Globus pallidus (tissue), 1 donor: ENCODE data around the gene TREML1.
"Not testable (repeated sequence)": the region's sequence is repeated elsewhere in the genome, so short reads cannot be mapped to it uniquely, and the experiment has no call there.

Experiments
- DNase-seq: peaks from one replicate; pipeline ENCODE4 v3.0.0-alpha.2; 2015; ENCODE audit warnings: low spot score

Gene TREML1, protein sequence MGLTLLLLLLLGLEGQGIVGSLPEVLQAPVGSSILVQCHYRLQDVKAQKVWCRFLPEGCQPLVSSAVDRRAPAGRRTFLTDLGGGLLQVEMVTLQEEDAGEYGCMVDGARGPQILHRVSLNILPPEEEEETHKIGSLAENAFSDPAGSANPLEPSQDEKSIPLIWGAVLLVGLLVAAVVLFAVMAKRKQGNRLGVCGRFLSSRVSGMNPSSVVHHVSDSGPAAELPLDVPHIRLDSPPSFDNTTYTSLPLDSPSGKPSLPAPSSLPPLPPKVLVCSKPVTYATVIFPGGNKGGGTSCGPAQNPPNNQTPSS

DNA sequence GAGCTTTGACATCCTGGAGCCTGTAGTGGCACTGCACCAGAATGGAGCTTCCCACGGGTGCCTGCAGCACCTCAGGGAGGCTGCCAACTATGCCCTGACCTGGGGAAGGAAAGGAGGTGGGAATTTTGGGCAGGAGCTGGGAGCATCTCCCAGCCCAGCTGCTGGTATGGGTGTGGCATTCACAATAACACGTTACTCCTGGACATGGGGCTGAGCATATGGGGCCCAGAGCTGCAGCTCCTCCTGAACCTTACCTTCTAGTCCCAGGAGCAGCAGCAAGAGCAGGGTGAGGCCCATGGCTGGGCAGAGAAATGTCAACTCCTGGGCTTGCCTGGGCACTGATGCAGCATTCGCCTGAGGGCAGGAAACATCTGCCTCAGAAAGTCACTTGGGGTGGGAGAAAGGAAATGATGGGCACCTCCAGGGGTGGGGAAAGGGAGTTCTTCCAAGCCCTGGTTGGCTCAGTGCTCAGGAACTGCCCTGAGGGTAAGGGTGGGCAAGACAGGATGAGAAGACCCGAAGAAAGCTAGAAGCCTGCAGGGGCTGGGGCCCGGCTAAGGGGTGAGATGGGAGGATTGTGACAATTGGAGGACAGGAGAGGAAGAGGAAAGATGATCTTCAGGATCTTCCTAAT lies at the start of gene TREML1:
Gene TREML1 (minus strand): TSS at position 356 of the 634 bp plus-strand sequence. CDS start 59 bp downstream, at position 297.
- no peak for DNase-seq

GRCh38 chr6:41201764-41202173 lies 47.6 kb upstream of the TREML1 start:
- DNase-seq = no peak

DNA sequence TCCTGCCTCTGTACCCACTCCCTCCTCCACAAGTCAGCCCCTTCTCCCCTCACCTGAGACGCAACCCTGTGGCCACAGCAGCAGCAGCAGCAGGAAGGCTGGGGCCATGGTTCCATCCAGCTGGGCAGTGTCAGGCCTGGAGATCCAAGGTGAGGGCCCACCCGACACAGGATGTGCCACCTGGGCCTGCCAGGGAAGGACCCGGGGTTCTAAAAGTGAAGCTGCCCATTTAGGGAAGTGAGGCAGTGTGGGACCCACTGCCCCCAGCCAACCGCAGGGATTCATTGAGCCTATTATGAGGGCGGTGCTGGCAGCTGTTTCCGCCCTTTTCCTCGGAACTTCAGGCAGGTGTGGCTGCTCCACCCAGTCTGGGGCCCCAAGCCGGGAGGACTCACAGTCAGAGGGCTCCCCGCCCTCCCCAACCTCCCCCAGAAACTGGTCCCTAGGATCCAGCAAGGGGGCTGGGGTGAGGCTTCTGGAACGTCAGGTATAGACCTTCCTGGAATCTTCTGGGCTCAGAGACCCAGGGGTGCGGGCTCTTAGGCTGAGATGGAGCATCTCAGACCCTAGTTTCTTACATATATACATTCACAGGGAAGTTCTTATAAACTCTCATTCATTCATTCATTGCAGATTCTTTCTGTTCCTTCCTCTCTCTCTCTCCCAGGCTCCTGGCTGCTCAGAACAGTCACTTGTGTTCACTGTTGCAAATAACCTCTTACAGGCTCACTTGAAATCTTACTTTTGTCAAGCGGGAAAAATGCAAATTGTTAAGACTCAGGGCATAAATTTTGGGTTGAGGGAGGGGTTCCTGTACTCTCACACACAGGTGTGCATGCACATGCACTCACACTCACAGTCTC lies 47.0 kb upstream of the TREML1 start, which contains the start of gene TREML2:
Gene TREML2 (minus strand): TSS at position 249 of the 863 bp plus-strand sequence. CDS start 141 bp downstream, at position 108.
- no peak for DNase-seq

GRCh38 chr6:41200296-41200900 lies 46.3 kb upstream of the TREML1 start:
- DNase-seq = no peak

- no peak for DNase-seq
These were observed 45.6 kb upstream of the TREML1 start for GRCh38 chr6:41199552-41200246.

GRCh38 chr6:41197234-41197633 lies 43.1 kb upstream of the TREML1 start:
- DNase-seq = no peak

GRCh38 chr6:41194386-41194785 lies 40.2 kb upstream of the TREML1 start:
- DNase-seq = no peak

DNA sequence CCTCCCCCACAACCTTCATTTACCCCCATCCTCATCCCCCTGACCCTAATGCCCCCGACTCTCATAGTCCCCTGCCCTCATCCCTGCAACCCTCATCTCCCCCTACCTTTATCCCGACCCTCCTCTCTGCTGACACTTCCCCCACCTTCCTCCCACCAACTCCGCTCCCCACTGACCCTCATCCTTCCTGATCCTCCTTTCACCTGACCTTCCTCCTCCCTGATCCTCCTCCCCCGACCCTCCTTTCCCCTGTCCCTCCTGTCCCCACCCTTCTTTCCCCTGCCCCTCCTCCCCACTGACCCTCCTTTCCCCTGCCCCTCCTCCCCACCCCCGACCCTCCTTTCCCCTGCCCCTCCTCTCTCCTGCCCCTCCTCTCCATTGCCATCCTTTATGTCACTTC lies 39.7 kb upstream of the TREML1 start:
- DNase-seq = no peak

- DNase-seq = no peak
These were observed 39.1 kb upstream of the TREML1 start for GRCh38 chr6:41193171-41193734.

GRCh38 chr6:41191569-41191968 lies 37.4 kb upstream of the TREML1 start:
- DNase-seq = no peak

DNA sequence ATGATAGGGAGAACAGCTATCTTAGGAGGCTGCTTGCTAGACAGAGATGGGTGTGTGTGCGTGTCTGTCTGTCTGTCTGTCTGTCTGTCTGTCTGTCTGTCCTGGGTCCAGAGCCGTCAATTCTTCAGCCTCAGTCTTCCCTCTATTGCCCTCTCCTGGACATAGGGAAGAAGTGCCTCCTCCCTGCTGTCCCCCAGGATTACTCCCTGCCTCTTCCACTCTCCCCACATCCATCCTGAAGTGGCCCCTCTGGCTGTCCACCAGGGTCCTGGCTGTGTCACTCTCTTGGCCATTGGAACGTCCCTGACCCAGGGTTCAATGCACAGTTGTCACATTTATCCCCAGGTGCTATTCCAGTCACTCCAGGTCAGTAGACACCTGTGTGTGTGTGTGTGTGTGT lies 36.6 kb upstream of the TREML1 start:
- no peak for DNase-seq

DNA sequence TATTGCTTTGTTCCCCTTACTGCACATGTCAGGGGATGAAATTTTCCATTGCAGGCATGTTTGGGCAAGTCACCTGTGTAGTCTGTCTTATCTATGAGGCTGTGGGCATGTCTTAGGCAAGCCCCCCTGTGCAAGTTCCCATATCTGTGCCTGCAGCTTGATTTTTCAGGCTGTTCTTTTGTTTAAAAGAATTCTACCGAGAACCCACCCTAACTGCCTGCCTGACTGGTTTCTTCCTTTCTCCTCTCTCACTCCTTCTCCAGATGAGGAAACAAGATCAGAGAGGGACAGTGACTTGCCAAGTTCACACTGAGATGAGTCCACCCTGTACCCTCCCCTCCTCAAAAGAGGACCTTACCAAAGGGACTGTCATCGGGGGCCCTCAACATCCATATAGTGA lies 35.8 kb upstream of the TREML1 start:
- DNase-seq = no peak

DNA sequence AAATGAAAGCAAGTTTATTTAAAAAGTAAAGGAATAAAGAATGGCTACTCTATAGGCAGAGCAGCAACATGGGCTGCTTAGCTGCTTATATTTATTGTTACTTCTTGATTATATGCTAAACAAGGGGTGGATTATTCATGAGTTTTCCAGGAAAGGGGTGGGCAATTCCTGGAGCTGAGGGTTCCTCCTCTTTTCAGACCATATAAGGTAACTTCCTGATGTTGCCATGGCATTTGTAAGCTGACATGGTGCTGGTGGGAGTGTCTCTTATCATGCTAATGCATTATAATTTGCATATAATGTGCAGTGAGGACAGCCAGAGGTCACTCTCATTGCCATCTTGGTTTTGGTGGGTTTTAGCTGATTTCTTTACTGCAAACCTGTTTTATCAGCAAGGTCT lies 34.9 kb upstream of the TREML1 start:
- not testable (repeated sequence) for DNase-seq

DNA sequence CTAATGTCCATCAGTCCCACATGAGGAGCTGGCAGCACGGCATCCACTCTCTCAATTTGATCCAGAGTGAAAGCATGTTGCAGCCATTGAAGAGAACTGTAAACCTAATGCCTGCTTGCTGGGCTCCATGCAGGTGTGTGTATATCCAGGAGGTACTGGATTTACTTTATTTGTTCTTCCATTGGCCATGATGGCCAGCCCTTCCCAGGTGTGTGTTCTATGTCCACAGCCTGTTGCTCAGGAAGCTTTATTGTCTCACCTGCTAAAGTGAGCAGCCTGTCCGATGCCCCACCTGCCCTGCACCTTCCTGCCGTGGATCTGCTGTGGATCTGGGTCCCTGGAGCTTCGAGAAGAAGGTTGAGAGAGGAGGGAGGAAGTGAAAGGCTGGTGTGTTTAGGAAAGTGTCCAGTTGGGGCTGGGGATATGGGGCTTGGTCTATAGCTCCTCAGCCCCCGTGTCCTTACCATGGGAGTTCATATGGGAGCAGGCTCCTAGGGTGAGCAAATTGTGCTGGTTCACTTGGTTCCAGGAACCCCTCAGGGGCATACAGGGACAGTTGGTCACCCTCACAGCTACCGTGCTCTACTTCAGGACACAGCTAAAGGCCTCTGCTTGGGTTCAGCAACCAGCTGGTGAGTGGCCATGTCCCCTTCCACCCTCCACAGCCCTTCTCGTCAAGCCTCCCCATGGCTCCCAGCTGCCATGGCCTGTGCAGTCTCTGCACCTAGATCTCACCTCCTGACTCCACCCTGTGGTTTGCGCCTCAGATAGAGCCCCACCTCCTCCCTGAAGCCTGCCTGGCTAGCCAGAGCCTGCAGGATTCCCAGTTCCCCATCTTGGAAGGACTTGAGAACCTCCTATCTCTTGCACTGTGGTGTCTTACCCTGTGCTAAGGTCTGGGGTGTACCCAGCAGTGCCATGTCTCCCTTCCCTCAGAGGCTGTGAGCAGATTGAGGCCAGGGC lies 34.1 kb upstream of the TREML1 start:
- DNase-seq = no peak

DNA sequence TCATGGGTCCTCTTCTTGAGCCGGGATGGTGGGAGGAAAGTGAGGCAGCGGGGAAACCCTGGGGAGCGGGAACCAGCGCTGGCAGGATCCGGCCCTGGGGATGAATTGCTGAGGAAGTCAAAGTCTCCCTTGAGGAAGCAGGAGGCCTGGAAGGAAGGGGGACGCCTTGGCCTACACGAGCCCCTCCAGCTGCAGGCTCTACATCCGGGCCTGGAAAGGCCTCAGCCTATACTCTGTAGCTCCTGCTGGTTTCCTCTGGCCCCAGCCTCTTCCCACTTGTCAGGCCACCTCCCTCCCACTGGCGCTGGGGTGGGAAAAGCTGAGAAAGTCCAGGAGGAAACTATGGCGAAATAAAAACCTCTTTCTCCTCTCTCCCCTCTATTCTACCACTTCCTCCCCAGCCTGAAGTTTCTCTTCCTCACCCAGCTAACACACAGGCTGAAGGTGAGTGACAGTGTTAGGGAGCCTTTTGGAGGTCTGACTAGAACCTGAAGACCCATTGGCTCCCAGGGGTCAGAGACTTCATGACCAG lies 31.9 kb upstream of the TREML1 start:
- no peak for DNase-seq

- DNase-seq = no peak
These were observed 30.6 kb upstream of the TREML1 start for GRCh38 chr6:41184761-41185160.

DNA sequence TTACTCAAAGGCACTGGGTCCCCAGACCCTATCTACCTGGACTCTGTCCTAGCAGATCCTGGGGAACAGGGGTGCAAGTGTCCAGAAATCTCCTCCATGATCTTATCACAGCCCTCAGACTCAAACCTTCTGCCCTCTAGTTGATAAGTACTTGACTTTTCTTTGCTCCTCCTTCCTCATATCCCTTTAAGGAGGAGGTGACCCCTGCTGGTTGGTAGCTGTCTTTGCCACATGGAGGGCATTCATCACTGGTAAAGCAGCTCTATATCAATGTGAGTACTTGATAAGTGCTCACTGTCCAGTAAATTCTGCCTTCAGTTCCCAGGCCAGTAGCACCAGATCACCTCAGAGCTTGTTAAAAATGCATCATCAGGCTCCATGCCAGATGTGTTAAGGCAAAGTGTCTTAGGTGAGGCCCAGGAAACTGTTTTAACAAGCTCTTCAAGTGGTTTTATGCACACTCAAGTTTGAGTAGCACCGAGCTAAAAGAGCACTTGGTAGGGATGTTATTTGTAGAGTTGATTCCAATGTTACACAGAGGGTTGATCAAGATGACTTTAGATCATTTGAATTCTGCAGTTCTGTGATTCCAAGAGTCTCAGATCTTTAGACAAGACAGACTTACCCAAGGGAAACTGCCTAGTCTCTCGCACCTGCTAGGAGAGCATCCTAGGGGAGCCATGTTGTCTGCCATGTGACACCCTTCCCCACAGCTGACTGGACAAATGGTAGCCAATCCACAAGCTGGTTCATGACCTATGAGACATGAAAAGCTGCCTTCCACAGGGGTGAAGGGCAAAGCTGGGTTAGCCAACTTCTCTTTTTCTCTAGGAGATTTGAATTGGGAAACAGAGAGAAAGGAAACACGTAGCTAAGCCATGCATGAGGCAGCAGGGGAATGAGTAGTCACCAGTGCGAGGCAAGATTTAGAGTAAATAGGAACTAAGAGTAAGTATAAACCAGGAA lies 28.2 kb upstream of the TREML1 start:
- DNase-seq = peak; percentile 54

DNA sequence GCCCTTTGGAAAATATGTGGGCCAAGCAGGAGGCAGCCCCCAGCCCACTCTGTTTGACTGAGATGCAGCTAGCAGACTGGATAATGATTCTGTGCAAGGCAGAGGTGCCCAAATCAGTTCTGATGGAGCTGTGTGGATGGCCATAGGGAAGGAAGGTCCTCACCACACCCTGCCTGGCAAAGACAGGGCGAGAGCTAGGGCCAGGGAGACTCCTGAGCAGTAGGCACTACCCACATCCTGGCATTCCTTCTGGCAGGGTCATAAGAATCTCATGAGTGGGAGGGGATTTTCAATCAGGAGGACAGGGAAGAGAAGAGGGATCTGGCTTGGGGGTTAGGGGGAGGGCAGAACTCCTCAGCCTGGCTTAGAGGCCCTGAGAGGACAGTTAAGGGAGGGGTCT lies 27.4 kb upstream of the TREML1 start:
- no peak for DNase-seq

DNA sequence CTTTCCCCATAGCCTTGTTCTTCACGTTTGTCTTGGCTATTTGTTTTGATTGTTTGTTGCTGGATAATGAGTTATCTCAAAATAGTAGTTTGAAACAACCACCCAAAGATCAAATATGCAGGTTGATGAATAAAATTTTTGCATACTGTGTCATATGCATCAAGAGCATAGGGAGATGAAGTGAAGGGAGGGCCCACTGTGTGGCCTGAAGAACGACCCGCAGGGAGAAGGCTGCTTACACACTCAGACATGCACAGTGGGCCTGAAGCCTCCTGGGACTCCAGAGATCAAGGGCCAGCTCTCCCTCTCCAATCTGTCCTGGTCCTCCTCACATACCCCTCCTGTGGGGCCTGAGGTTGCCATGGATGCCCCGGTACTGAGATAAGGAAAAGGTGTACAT lies 25.0 kb upstream of the TREML1 start:
- DNase-seq = no peak
